ENCODE results near the gene HBEGF.

HBEGF gene, protein sequence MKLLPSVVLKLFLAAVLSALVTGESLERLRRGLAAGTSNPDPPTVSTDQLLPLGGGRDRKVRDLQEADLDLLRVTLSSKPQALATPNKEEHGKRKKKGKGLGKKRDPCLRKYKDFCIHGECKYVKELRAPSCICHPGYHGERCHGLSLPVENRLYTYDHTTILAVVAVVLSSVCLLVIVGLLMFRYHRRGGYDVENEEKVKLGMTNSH

DNA sequence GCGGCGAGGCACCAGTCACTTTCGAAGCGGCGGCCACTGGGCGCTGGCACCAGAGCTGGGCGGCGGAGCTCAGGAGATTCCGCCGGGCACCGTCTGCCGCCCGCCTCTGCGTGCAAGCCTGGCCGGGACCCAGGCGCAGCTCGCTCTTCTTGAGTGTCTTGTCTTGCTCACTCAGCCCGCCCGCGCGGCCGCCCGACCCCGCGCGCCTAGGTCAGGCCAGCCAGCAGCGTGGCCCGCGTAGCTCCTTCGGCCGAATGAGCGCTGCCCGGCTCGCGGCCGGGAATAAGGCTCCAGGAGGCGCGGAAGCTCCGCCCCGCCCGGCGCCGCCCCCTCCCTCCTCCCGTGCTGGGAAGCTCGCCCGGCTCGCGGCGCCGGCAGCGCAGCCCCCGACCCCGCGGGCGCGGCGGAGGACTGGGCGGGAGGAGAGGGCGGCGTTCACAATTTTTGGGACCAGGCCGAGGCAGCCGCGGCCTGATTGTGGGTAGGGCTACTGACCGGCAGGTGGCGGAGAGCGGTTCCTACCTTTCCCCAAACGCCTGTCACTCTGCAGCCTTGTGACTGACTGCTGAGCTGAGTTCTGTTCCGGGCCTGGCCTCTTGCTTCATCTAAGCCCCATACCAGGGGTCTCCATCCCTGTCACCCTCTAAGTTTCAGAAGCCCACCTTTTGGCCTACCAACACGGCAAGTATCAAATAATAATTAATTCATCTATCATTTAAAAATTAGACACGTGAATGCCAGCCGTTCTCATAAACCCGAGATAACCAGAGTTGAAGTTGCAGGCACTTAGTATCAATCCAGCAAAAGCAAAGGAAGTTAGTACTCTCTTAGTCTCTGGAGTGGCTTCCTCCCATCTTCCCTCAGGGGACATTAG, at the start of gene HBEGF:
TSS of gene HBEGF (minus strand) at position 256 of the 874 bp plus-strand sequence. CDS start 275 bp downstream, outside the sequence.
- DNase-seq (ENCODE audit: low read depth in 2 of 2): no peak

GRCh38 chr5:140393738-140394137, 47.3 kb upstream of the HBEGF start:
- no peak for DNase-seq (ENCODE audit: low read depth in 2 of 2)

DNA sequence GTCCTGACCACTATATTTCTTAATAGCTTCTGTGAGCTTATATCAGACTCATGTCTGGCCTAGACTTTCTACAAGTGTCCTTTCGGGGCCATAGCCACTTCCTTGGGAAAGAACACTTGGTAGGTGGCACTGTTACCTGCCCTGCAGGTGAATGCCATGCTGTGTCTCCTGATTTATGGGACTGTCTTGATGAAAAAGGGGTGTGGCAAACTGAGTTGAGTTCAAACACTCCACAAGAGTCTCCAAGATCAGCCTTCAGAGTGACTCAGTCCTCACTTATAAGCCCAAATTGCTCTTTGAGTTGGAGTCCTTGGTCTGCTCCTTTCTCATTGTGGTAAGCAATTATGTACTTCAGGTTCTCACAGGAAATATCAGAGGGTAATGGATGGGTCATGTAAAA, 45.3 kb upstream of the HBEGF start:
- DNase-seq (ENCODE audit: low read depth in 2 of 2): no peak

DNA sequence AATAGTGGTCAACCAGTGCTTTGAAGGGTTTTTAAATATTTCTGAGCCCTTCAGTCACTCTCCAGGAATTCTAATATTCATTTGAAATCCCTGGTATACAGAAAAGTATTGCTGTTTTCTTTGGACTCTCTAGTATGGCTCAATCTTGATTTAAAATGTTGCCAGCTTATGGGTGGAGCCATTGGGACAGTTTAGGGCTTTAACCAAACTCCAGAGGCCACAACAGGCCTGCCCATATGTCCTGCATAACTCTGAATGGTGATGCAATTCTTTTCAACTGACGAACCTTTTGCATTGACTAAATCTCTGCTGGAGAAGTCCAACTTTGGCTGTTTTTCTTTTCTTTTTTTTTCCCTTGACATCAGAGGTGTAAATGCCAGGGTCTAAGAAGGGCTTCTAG, 44.9 kb upstream of the HBEGF start:
- no peak for DNase-seq (ENCODE audit: low read depth in 2 of 2)

DNA sequence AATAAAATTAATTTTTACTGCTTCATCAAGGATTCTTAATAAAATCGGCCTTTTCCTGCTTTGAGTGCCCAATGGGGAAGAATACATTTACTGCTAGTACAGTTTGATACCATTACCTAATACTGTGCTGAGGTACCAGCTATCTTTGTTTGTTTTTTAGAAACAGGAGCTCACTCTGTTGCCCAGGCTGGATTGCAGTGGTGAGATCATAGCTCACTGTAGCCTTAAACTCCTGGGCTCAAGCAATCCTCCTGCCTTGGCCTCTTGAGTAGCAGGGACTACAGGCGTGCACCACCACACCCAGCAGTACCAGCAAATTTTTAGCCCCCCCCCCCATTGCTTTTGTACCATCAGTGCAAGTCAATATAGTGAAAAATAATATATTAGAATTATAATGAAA, 41.6 kb upstream of the HBEGF start:
- DNase-seq (ENCODE audit: low read depth in 2 of 2): no peak

GRCh38 chr5:140383300-140383699, 36.9 kb upstream of the HBEGF start:
- no peak for DNase-seq (ENCODE audit: low read depth in 2 of 2)

DNA sequence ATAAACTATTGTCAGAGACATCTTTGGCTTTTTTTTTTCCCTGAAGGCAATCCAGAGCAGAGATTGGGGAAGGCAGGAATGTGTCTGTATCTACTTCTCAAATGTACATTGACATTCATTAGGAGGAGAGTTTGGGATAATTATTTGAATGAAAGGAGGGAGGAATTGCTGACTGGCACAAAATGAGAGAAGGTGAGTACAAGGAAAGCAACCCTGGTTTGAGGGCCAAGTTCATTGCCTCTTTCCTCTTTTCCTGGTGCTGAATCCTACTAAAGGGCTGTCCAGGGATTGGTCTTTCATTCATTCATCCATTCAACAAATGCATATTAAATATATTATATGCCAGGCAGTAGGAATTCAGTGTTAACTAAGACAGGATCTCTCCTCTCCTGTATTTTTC, 36.5 kb upstream of the HBEGF start:
- DNase-seq (ENCODE audit: low read depth in 2 of 2): no peak

- DNase-seq (ENCODE audit: low read depth in 2 of 2): no peak
Observed at GRCh38 chr5:140381972-140382371, 35.6 kb upstream of the HBEGF start.

DNA sequence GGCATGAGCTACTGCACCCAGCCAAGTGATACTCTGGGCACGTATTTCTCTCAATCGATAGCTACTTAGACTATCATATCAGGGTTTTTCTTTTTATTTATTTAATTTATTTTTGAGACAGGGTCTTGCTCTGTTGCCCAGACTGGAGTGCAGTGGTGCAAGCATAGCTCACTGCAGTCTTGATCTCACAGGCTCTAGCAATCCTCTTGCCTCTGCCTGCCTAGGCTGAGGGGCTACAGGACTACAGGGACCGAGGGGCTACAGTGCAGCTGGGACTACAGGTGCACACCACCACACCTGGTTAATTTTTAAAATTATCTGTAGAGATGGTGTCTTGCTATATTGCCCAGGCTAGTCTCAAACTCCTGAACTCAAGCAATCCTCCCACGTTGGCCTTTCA, 34.9 kb upstream of the HBEGF start:
- no peak for DNase-seq (ENCODE audit: low read depth in 2 of 2)

DNA sequence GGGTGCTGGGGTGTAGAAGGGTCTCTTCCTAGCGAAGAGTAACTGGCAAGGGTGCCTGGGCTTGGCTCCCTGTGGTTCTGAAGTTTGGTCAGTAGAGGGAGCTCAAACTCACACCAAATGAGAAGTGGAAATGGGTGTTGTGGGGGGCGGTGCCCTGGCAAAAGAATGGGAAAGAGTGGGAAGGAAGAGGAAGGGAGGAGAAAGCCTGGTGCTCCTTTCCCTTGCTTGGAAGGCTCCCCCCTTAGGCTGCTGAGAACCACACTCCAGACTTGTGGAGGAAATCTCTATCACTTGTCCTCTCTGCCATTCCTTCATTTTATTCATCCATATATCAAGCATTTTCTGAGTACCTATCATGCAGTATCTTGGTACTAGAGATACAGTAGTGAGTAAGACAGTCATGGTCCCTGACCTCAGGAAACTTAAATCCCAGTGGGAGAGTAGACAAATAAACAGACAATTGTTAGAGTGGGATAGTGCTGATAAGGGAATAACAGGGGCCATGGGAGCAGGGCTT, 26.6 kb upstream of the HBEGF start:
- DNase-seq (ENCODE audit: low read depth in 2 of 2): peak; percentile 43 to 46

GRCh38 chr5:140371356-140372151, 25.2 kb upstream of the HBEGF start:
- DNase-seq (ENCODE audit: low read depth in 2 of 2): no peak

DNA sequence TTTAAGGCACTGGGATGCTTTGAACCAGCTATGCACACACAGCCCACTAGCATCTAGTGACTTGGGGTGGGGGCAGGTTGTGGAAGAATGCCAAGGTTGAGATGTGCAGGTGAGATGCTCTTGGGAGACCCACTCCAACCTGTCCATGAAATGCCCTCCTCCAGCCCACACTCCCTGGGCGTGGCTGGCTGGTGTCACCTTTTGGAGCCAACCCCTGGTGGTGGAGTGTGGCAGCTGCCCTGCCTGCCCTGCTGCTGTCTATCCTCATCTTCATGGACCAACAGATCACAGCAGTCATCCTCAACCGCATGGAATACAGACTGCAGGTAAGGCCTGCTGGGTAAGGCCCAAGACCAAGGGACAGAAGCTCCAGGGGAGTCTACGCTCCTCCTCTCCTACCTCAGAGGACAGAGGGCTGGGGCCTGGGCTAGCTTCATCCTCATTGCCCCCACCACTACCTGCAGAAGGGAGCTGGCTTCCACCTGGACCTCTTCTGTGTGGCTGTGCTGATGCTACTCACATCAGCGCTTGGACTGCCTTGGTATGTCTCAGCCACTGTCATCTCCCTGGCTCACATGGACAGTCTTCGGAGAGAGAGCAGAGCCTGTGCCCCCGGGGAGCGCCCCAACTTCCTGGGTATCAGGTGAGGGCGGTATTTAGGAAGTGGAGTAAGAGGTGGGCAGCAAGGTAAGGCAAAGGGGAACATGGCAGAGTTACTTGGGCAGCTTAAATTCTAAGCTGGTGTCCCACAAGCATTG, 21.0 kb upstream of the HBEGF start:
- DNase-seq (ENCODE audit: low read depth in 2 of 2): no peak

DNA sequence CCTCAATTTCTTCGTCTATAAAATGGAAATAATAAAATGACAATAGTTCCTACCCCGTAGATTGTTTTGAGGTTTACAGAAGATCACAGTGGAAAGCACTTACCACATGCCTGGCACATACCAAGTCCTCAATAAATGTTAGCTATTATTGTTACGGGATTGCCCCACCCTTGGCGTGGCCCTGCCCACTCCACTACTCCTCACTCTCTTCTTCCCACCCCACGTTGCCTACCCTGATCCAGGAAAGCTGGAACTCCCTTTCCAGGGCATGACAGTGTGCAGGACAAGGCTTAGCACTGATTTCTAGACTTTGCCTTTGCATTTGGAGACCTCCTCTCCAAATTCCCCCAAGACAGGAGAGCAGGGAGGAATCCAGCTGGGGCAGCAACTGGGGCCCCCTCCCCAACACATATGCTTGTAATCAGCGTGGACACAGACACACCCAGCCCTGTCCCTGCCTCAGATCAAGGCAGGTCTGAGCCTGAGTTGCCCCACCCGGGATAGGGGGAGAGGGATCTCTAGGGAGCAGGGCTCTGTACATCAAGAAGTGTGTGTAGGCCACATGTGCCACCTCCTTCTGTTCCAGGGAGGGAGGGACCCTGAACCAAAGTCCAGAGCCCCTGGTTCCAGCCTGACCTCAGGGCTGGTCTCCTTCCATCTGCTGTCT, 20.3 kb upstream of the HBEGF start:
- no peak for DNase-seq (ENCODE audit: low read depth in 2 of 2)

- DNase-seq (ENCODE audit: low read depth in 2 of 2): no peak
Observed at GRCh38 chr5:140365941-140366340, 19.5 kb upstream of the HBEGF start.

GRCh38 chr5:140365282-140365681, 18.9 kb upstream of the HBEGF start:
- no peak for DNase-seq (ENCODE audit: low read depth in 2 of 2)

DNA sequence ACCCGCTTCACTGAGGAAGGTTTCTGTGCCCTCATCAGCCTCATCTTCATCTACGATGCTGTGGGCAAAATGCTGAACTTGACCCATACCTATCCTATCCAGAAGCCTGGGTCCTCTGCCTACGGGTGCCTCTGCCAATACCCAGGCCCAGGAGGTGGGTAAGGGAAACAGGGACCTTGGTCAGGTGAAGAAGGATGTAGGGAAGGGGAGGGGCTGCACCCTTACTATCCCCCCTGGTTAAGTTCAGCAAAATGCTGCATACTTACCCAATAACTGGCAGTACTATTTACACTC, 18.0 kb upstream of the HBEGF start:
- no peak for DNase-seq (ENCODE audit: low read depth in 2 of 2)

- DNase-seq (ENCODE audit: low read depth in 2 of 2): no peak
Observed at GRCh38 chr5:140363631-140364471, 17.4 kb upstream of the HBEGF start.

- no peak for DNase-seq (ENCODE audit: low read depth in 2 of 2)
Observed at GRCh38 chr5:140362875-140363630, 16.6 kb upstream of the HBEGF start.

GRCh38 chr5:140362311-140362710, 15.9 kb upstream of the HBEGF start:
- no peak for DNase-seq (ENCODE audit: low read depth in 2 of 2)

DNA sequence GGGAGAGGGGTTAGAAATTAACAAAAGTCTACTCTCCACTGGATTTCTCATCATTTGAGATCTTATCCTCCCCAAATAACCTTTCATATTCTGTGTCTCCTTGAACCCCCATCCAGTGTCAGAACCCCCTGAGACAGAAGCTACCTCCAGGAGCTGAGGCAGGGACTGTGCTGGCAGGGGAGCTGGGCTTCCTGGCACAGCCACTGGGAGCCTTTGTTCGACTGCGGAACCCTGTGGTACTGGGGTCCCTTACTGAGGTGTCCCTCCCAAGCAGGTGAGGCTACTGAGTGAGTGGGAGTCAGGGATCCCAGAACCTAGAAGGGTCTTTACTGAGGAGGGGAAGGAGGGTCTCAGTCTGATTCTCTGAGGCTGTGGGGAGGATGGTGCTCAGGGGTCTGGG, 15.5 kb upstream of the HBEGF start:
- no peak for DNase-seq (ENCODE audit: low read depth in 2 of 2)

Data from fibroblast of skin of left biceps (primary cell).